ENCODE results near the gene CEP112.

DNA sequence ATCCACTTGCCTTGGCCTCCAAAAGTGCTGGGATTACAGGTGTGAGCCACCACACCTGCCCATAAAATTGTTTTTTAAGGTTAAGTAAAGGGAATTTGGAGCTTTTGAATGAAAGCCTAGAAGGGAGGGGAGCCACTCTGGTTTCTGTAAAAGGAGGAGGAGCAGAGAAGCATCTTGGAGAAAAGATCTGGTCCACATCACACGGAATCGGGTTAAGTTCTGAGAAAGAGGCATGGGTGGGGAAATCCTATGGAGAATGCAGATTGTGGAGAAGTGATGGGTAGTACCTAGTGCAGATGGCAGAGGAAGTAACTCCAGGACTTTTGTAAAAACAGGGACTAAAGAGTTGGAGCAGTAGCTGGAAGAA, 18.3 kb upstream of the CEP112 start:
- no peak for TF ChIP-seq CTCF (IDR thresholded peaks at IDR 0.05)
- TF ChIP-seq TCF7L2 (IDR thresholded peaks at IDR 0.05; ENCODE audit: low read depth, low read length): no peak
- no peak for TF ChIP-seq POLR2AphosphoS5 (IDR thresholded peaks at IDR 0.05; ENCODE audit: low read depth, low read length)
- TF ChIP-seq, protein P1, sequence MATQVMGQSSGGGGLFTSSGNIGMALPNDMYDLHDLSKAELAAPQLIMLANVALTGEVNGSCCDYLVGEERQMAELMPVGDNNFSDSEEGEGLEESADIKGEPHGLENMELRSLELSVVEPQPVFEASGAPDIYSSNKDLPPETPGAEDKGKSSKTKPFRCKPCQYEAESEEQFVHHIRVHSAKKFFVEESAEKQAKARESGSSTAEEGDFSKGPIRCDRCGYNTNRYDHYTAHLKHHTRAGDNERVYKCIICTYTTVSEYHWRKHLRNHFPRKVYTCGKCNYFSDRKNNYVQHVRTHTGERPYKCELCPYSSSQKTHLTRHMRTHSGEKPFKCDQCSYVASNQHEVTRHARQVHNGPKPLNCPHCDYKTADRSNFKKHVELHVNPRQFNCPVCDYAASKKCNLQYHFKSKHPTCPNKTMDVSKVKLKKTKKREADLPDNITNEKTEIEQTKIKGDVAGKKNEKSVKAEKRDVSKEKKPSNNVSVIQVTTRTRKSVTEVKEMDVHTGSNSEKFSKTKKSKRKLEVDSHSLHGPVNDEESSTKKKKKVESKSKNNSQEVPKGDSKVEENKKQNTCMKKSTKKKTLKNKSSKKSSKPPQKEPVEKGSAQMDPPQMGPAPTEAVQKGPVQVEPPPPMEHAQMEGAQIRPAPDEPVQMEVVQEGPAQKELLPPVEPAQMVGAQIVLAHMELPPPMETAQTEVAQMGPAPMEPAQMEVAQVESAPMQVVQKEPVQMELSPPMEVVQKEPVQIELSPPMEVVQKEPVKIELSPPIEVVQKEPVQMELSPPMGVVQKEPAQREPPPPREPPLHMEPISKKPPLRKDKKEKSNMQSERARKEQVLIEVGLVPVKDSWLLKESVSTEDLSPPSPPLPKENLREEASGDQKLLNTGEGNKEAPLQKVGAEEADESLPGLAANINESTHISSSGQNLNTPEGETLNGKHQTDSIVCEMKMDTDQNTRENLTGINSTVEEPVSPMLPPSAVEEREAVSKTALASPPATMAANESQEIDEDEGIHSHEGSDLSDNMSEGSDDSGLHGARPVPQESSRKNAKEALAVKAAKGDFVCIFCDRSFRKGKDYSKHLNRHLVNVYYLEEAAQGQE (IDR thresholded peaks at IDR 0.05; ENCODE audit: insufficient read depth in 1 of 2, low read depth in 2 of 2, low read length in 1 of 2): no peak
- no peak for TF ChIP-seq SIN3A (IDR thresholded peaks at IDR 0.05; ENCODE audit: borderline replicate concordance, insufficient read depth, low read depth, low read length)
